Stimulated activated CD8-positive, alpha-beta memory T cell treated with anti-CD3 and anti-CD28 coated beads, Interleukin-7, amount 100 ng/mL, for 4 hours (primary cell): Measurements from ENCODE around the gene SRGAP1.

ENCODE experiments used
- DNase-seq, 2 donors: peaks; one replicate each; pipeline ENCODE4 v3.0.0-alpha.2; 2020; ENCODE audit warnings: low read depth in 2 of 2

Gene SRGAP1

DNA sequence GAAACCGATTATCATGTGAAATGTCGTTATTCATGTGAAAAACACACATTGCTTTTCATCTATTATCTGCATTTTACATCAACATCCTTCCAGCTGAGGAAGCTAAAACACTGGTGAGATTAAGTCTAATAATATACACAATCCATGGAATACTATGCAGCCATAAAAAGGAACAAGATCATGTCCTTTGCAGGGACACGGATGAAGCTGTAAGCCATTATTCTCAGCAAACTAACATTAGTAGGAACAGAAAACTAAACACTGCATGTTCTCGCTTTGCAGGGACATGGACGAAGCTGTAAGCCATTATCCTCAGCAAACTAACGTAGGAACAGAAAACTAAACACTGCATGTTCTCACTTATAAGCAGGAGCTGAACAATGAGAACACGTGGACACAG, 359.3 kb downstream of the SRGAP1 start:
- DNase-seq, result no peak

GRCh38 chr12:64205542-64205941, 361.0 kb downstream of the SRGAP1 start:
- no peak for DNase-seq

GRCh38 chr12:64207453-64207852, 363.0 kb downstream of the SRGAP1 start:
- no peak for DNase-seq
